Measurements from ENCODE around the gene MCM6.

- TF ChIP-seq CTCF (IDR thresholded peaks at IDR 0.05) (no peak), MXI1 (IDR thresholded peaks at IDR 0.05; ENCODE audit: low read depth, low read length) (no peak)
Measured at GRCh38 chr2:135849087-135849486, 27.2 kb downstream of the MCM6 start.
